Germinal center (tissue), 1 donor: ENCODE data around the gene GNA14.
"Not testable (repeated sequence)": the region's sequence is repeated elsewhere in the genome, so short reads cannot be mapped to it uniquely, and the experiment has no call there.

Experiments
- DNase-seq: peaks from one replicate; pipeline ENCODE4 v3.0.0; 2012; ENCODE audit warnings: mixed read lengths, low spot score

Gene GNA14

DNA sequence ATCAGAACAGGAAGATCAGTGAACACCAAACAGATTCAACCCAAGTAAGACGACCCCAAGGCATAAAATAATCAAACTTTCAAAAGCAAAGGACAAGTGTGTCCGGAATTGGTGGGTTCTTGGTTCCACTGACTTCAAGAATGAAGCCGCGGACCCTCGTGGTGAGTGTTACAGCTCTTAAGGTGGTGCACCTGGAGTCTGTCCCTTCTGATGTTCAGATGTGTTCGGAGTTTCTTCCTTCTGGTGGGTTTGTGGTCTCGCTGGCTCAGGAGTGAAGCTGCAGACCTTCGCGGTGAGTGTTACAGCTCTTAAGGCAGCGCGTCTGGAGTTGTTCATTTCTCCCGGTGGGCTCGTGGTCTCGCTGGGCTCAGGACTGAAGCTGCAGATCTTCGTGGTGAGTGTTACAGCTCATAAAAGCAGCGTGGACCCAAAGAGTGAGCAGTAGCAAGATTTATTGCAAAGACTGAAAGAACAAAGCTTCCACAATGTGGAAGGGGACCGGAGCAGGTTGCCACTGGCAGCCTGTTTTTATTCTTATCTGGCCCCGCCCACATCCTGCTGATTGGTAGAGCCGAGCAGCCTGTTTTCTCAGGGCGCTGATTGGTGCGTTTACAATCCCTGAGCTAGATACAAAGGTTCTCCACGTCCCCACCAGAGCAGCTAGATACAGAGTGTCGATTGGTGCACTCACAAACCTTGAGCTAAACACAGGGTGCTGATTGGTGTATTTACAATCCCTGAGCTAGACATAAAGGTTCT is 158.5 kb downstream of the GNA14 start:
- DNase-seq = not testable (repeated sequence)

DNA sequence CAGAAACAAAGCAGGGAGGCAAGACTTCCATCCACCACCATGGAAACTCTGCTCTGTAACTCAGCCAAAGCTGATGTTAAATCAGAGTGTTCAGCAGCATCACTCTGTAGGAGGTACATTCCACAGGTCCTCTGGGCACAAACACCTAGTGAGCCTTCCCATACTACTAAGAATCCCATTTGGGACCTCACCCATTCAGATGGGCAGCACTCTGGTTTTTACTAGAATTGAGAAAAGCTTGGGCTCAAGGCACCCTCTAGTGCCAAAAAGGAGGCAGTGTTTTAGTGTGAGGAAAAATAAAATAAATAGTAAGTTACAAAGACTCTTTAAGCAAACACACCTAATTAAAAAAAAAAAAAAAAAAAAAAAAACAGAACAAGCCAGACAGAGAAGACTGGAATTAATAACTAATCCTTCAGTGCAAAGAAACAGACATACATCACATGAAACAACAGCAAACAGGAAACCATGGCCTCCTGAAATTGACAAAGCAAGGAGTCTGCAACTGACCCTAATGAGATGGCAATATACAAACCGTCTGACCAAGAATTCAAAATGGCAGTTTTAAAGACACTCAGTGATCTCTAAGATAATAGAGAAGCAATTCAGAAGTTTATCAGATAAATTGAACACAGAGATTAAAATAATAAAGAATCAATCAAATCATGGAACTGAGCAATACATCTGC is 159.5 kb downstream of the GNA14 start:
- DNase-seq = no peak

DNA sequence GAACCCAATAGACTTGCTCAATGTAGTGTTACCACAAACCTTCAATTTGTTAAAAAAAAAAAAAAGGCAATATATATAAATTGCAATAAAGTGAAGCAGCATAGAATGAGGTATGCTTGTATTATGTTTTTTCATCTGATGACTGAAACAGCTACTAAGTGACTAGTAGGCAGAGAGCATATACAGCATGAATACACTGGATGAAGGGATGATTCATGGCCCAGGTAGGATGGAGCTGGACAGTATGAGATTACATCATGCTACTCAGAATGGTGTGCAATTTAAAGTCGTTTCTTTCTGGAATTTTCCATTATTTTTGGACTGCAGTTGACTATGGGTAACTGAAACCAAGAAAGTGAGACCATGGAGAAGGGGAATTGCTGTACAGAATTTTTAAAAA is 161.2 kb downstream of the GNA14 start:
- no peak for DNase-seq

DNA sequence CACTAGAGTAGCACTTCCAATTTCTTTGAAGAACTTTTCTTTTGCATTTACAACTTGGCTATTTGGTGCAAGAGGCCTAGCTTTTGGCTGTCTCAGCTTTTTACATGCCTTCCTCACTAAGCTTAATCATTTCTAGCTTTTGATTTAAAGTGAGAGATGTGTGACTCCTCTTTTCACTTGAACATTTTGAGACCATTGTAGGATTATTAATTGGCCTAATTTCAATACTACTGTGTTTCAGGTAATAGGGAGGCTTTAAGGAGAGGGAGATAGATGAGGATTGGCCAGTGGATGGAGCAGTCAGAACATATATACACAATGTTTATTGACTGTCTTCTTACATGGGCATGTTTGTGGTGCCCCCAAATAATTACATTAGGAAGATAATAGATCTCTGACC is 161.7 kb downstream of the GNA14 start:
- no peak for DNase-seq

GRCh38 chr9:77475641-77476473 is 172.3 kb downstream of the GNA14 start:
- peak; percentile 11 for DNase-seq

GRCh38 chr9:77474936-77475335 is 173.2 kb downstream of the GNA14 start:
- DNase-seq = no peak

DNA sequence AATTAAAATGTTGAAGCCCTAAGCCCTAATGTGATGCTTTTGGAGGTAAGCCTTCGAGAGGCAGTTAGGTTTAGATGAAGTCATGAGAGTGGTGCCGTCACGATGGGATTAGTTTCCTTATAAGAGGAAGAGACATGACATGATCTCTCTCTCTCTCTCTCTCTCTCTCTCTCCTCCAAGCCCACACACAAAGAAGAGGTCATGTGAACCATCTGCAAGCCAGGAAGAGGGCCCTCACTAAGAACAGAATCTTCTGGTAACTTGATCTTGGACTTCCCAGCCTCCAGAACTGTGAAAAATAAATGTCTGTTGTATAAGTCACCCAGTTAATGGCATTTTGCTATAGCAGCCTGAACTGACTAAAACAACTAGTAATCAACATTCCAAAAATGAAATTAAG is 175.5 kb downstream of the GNA14 start:
- no peak for DNase-seq

DNA sequence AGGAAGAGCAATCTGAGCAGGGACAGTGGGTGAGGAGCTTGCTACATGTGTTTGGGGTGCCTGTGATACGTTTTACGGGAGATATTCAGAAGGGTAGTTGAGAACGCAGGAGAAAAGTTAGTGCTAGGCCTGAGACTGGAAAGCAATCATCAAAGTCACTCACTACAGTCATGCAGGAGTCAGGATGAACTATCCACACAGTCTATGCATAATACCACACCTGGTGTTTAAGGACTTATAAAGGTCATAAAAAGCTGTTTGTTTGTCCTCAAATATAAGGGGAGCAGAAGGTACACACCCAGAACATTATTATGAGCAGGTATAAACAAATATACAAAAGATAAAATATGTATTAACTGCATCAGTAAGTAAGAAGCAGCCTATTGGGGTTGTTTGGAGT is 176.6 kb downstream of the GNA14 start:
- DNase-seq = no peak

GRCh38 chr9:77469515-77470231 is 178.4 kb downstream of the GNA14 start:
- DNase-seq = no peak

DNA sequence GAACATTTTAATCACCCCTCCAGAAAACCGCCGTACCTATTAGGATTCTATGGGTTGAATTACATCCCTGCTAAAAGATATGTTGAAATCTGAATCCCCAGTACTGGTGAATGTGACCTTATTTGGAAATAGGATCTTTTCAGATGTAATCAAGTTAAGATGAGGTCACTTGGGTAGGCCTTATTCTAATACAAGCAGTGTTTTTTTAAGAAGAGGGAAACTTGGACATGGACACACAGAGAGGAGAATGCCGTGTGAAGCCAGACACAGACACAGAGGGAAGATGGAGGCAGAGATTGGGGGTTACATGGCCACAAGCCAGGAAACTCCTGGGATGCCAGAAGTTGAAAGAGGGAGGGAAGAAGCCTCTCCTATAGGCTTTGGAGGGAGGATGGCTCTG is 183.5 kb downstream of the GNA14 start:
- no peak for DNase-seq

- no peak for DNase-seq
Measured at GRCh38 chr9:77463151-77463550, 185.0 kb downstream of the GNA14 start.

GRCh38 chr9:77462066-77462465 is 186.1 kb downstream of the GNA14 start:
- no peak for DNase-seq

- DNase-seq = no peak
Measured at GRCh38 chr9:77460938-77461337, 187.2 kb downstream of the GNA14 start.

DNA sequence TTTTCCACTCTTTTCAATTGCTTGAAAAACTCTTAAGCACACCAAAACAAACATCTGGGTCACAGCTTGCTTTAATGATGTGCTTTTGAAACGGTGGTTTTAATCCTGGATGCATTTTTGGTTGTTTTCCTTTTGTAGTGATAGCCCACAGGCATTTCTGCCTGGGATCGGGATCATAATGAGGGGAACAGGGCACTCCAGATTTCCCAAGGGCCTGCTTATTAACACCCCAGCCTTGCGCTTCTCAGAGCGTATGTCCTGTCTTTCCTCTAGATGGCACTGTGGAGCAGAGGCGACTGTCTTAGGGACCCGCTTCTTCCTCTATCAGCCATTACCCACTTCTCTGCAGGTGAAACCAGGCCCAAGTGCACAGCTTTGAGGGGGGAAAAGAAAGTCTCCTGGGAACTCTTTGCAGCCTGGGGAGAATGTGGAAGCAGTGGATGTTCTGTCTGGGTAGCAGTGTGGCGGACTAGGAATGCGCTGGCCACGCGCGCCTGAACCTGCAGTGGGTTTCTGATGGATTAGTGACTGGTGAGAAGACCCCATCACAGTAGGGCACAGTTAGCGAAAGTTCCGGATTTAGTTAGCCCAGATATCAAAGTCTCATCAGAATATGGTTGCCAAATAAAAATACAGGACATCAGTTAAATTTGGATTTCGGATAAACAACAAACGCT is 190.1 kb downstream of the GNA14 start:
- DNase-seq = peak; percentile 69

DNA sequence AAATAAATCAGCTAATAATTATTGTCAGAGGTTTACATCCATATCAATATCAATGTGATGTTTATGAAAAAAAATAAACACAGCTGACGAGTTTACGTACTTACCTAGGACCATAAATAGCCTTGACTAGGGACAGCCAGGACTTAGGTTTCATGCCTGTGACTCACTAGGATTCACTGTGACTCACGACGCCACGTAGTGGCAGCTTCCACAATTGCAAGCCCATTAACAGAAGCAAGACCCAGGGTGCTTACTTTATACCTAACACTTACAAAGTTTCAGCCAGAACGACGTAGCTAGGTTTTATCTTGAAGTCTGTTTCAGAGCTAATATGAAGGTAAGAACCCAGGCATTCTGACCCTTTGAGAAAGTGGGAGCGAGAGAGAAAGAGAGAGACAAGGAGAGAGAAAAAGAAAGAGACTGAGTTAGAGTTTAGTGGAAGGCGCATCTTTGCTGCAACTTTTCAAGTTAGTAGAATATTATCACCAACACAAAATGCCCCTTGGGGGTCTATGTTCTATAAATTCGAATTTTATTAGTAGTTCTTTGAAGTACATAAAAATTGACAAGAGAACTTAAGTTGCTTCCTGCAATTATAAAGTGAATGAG is 191.2 kb downstream of the GNA14 start:
- DNase-seq = peak; percentile 63

DNA sequence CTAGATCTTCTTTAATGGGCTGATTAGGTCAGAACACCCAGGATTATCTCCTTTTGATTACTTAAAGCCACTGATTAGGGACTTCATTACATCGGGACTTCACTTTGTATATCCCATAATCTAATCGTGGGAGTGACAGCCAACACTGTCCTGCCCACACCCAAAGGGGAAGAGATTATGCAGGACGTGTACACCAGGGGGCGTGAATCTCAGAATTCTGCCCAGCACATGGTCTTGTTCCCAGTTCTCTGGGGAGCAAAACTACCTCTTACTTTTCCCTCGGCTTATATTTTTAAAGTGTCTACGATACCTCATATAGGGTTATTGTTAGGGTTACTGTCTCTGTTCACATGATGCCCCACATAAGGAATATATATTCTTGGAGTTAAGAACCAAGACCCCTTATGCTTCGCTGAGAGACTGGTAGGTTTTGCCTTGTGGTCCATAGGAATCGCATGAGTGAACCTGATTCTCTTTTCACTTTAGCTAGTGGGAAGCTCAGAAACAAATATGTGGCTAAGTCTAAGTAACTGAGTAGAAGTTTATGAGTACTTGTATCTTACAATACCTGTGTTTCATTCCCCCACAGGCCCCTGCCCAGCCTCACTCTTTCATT is 192.7 kb downstream of the GNA14 start:
- peak; percentile 24 for DNase-seq

- DNase-seq = no peak
Measured at GRCh38 chr9:77454663-77455062, 193.5 kb downstream of the GNA14 start.

DNA sequence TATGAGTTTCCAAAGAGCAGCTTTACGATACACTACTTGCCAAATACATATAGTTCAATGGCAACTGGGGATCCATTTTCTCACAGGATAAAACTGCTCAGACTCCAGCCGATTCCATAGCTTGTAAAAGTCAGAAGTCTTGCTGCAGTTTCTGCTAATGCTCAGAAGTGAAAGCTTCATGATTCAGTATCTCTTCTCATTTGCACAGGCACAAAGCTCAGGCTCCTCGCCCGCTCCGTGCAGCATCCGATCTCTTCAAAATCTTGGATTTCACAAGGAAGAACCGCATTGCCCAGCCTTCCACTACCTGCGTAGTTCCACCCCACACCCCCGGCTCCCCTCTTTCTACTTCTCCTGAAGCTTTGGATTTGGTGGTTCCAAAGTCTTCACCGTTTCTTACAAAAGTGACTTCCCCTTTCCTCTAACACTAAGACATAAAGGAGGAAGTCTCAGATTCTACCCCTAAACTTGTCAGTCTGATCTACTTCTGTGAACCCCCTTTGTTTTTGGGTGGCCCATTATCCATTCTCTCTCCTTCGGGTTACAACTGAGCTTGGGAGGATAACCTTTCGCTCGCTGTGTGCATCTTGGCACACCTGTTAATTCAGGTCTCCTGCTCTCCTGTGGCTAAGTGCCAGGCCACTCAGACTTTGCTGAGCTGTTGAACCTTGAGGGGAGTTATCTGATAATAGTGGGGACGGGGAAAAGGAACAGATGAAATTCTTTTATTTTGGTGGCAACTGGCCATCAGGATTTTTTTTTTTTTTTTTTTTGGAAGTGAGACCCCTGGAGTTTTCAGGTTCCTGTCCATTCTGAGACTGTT is 194.1 kb downstream of the GNA14 start:
- DNase-seq = no peak

DNA sequence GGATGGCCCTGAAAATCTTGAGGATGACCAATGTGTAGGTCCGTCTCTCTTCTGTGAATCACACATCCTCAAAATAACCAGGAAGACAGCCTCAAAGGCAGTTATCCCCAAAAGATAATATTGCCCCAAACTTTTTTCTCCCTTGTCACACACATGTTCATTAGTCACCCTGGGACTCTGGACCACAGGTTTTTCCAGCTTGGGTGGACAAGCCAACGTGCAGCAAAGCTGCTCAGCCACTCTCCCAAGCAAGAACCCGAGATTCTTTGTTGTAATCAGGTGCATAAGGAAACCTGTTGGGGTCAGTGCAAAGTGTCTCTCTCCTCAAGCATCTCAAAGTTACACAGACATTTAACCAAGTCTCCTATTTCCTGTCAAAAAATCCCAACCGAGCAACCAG is 196.6 kb downstream of the GNA14 start:
- DNase-seq = no peak

DNA sequence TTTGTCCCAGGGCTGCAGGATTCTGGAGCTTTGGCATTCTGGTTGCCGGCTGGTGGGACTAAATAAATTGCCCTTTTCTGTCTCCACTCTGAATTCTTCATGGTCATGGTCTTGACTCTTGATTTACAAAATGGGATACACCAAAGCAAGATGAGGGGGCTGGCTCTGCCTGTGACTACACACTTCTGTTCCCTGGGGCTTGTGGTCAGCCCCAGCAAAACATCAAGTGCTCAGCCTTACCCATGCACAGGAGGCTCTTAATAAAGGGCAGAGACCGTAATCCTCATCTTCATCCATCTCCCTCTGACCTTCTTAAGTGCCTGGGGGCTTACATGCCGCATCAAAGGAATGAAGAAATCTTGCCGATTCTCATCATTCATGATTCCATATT is 198.0 kb downstream of the GNA14 start:
- DNase-seq = no peak
